MCF 10A (cell line): ENCODE data around the gene HPCAL1. TPM values are rescaled to one million over a fixed set of nuclear protein-coding genes. Genes with fewer than 3 reads are reported as not detected.

Experiments
- BruUV-seq: library from RNA; stranded (reverse); fragments of 400-500 nt; replicated peaks from 2 replicates; lab custom pipeline; 2021; lab: Mats Ljungman, UMichigan
- CTCF ChIA-PET: fragments of 300-600 bp; sonication (Branson Sonifier 250); formaldehyde crosslinking; extraction: SDS; loops from one replicate; lab custom pipeline; 2021; ENCODE audit warnings: antibody characterized with exemption, inconsistent platforms; lab: Yijun Ruan, JAX
- POLR2A ChIA-PET: fragments of 300-600, 350-650 bp; sonication (Branson Sonifier 250); formaldehyde crosslinking; extraction: SDS; loops from one replicate; lab custom pipeline; 2020; ENCODE audit warnings: antibody characterized with exemption, inconsistent platforms; lab: Yijun Ruan, JAX
- DNase-seq: peaks from one replicate; pipeline ENCODE4 v3.0.0-alpha.2; 2018; ENCODE audit not compliant: unreplicated experiment
- H3K27ac Mint-ChIP-seq: one replicate; pipeline ENCODE4 v1.8.0; 2022; ENCODE audit warnings: mild to moderate bottlenecking, low read depth, mixed read lengths; ENCODE audit not compliant: unreplicated experiment
- H3K27me3 Mint-ChIP-seq: one replicate; pipeline ENCODE4 v1.8.0; 2022; ENCODE audit warnings: mixed read lengths; ENCODE audit not compliant: insufficient read depth, unreplicated experiment
- H3K36me3 Mint-ChIP-seq: one replicate; pipeline ENCODE4 v1.8.0; 2022; ENCODE audit warnings: mild to moderate bottlenecking, moderate library complexity, mixed read lengths; ENCODE audit not compliant: insufficient read depth, unreplicated experiment
- H3K4me1 Mint-ChIP-seq: one replicate; pipeline ENCODE4 v1.8.0; 2022; ENCODE audit warnings: mixed read lengths; ENCODE audit not compliant: insufficient read depth, unreplicated experiment
- H3K4me3 Mint-ChIP-seq: one replicate; pipeline ENCODE4 v1.8.0; 2022; ENCODE audit warnings: mild to moderate bottlenecking, moderate library complexity, mixed read lengths; ENCODE audit not compliant: unreplicated experiment
- H3K9me3 Mint-ChIP-seq: one replicate; pipeline ENCODE4 v1.8.0; 2022; ENCODE audit warnings: mixed read lengths; ENCODE audit not compliant: unreplicated experiment
- intact Hi-C: fragments of 100-400 bp; cut with micrococcal nuclease; formaldehyde crosslinking; loops from 2 replicates; pipeline ENCODE4 v1.14.1; 2022
- total RNA-seq: library from RNA; stranded (reverse); gene quantifications from 2 replicates; pipeline ENCODE4 v1.2.3, GENCODE V29; 2022
- TF ChIP-seq, protein P1 (sequence below): fragments of 200-600 bp; IDR thresholded peaks from one replicate; pipeline ENCODE4 v1.8.0; 2022; ENCODE audit warnings: antibody characterized with exemption, mild to moderate bottlenecking; ENCODE audit not compliant: unreplicated experiment

Gene HPCAL1
- total RNA-seq, 1 experiment from 2014 or later: 144 TPM

DNA sequence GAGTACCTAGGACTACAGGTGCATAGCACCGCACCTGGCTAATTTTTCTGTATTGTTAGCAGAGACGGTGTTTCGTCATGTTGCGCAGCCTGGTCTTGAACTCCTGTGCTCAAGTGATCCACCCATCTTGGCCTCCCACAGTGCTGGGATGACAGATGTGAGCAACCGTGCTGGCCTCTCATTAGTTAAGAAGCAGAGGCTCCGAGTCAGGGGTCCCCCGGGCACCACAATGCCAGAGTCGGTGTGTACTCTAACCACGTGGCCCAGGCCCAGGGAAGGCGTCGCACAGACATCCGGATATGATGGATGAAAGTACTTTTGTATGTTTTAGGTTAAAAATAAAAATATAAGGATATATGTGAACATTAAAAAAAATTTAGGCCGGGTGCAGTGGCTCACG lies 28.3 kb upstream of the HPCAL1 start:
- ChIA-PET CTCF (no interaction called here), POLR2A (interaction anchor here (0.6 kb wide), 1 partner anchor 161 kb away, joined by 3 read pairs; no protein-coding TSS in a partner anchor)
- H3K27me3 Mint-ChIP-seq: no peaks in the 10 kb centered on the region
- H3K27ac Mint-ChIP-seq: no peak overlapping the region
- no peak overlapping the region for H3K4me3 Mint-ChIP-seq
- DNase-seq: no peak
- intact Hi-C loops: no loop called here
- peaks cover 7% of the 10 kb centered on the region for H3K36me3 Mint-ChIP-seq
- no TSS peak for BruUV-seq
- no peaks in the 10 kb centered on the region for H3K9me3 Mint-ChIP-seq
- TF ChIP-seq, protein P1, sequence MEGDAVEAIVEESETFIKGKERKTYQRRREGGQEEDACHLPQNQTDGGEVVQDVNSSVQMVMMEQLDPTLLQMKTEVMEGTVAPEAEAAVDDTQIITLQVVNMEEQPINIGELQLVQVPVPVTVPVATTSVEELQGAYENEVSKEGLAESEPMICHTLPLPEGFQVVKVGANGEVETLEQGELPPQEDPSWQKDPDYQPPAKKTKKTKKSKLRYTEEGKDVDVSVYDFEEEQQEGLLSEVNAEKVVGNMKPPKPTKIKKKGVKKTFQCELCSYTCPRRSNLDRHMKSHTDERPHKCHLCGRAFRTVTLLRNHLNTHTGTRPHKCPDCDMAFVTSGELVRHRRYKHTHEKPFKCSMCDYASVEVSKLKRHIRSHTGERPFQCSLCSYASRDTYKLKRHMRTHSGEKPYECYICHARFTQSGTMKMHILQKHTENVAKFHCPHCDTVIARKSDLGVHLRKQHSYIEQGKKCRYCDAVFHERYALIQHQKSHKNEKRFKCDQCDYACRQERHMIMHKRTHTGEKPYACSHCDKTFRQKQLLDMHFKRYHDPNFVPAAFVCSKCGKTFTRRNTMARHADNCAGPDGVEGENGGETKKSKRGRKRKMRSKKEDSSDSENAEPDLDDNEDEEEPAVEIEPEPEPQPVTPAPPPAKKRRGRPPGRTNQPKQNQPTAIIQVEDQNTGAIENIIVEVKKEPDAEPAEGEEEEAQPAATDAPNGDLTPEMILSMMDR: no peak
- H3K4me1 Mint-ChIP-seq: peaks cover 32% of the 10 kb centered on the region

DNA sequence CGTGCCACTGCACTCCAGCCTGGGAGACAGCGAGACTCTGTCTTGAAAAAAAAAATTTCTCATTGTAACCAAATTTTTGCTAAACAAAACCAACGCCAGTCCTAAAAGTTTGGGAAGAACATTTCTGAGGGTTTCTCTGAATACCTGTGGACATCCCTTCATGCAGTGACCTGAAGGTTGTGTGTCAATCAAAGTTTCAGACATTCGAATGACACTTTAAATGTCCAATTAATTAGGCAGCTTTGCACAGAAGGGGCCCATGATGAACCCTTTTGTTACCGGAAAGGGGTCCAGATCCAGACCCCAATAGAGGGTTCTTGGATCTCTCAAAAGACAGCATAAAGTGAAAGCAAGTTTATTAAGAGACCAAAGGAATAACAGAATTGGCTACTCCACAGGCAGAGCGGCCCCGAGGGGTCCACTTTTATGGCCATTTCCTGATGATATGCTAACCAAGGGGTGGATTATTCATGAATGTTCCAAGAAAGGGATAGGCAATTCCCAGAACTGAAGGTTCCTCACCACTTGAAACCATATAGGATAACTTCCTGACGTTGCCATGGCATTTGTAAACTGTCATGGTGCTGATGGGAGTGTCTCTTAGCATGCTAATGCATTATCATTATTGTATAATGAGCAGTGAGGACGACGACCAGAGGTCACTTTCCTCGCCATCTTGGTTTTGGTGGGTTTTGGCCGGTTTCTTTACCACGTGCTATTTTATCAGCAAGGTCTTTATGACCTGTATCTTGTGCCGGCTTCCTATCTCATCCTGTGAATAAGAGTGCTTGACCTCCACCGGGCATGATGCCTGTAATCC lies 27.5 kb upstream of the HPCAL1 start:
- no TSS peak for BruUV-seq
- Mint-ChIP-seq H3K9me3 (no peaks in the 10 kb centered on the region), H3K4me3 (no peak overlapping the region), H3K27me3 (no peaks in the 10 kb centered on the region), H3K27ac (no peak overlapping the region), H3K4me1 (peaks cover 32% of the 10 kb centered on the region), H3K36me3 (peaks cover 7% of the 10 kb centered on the region)
- CTCF ChIA-PET: no interaction called here
- TF ChIP-seq, protein P1: no peak
- intact Hi-C loops: no loop called here
- DNase-seq: no peak
- POLR2A ChIA-PET: no interaction called here

DNA sequence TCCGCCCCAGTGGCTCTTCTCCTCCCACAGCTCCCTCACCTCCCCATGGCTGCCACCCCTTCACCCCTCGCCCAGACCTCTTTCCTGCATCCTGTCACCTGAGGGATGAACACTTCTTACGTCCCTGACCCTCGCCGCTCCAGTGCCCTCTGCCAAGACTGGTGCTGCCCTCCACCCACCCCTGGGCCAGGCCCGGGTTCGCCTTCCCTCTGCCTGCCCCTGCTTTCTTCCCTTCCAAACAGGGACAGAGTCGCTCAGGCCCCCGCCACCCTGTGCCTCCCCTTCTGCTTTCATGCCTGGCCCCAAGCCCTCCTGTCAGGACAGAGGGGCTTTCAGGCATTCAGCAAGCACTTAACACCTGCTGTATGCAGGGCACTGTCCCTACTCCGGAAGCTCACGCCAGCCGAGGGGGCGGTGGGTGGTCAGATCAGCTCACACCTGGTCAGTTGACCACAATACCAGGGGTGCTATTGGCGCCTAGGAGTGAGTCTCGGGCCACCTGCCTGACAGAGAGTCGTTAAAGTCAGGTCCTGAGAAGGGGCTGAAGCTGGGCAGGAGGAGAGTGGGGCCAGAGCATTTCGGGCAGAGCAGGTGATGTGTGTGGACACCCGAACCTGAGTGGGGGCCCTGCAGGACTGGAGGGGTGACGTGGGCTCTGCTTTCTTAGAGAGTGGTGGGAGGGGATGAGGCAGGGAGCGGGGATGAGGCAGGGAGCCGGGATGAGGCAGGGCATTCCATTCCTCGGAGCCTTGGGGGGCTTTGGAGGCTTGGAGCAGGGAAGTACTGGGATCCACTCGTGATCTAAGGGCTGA lies 26.0 kb upstream of the HPCAL1 start:
- ChIA-PET POLR2A (interaction anchor here (0.6 to 0.7 kb wide), 2 partner anchors 18 to 161 kb away, joined by 3 to 4 read pairs; no protein-coding TSS in a partner anchor), CTCF (no interaction called here)
- intact Hi-C loops: no loop called here
- no peaks in the 10 kb centered on the region for H3K27me3 Mint-ChIP-seq
- no peaks in the 10 kb centered on the region for H3K9me3 Mint-ChIP-seq
- H3K4me3 Mint-ChIP-seq: no peak overlapping the region
- TF ChIP-seq, protein P1: no peak
- peaks cover 22% of the 10 kb centered on the region for H3K4me1 Mint-ChIP-seq
- DNase-seq: no peak
- H3K36me3 Mint-ChIP-seq: peaks cover 7% of the 10 kb centered on the region
- peak overlapping the region; percentile 57 for H3K27ac Mint-ChIP-seq
- no TSS peak for BruUV-seq
